ENCODE measurements around the gene ZSCAN10. TPM values are rescaled to one million over a fixed set of nuclear protein-coding genes. Genes with fewer than 3 reads are reported as not detected.

ZSCAN10 gene
- total and polyA plus RNA-seq, 2 donors (not counting 3 experiments of a cell fraction or from before 2014, with no cell fraction given), result not detected

GRCh38 chr16:3147046-3147756 lies 48.1 kb upstream of the ZSCAN10 start:
- ChIA-PET POLR2A (interaction anchor here (2.6 kb wide), 1 partner anchor 12 kb away, joined by 9 read pairs; the partner anchor contains the start of gene ZNF213), CTCF (interaction anchor here (1.3 to 8.7 kb wide), 8 partner anchors 9 to 119 kb away, joined by 3 to 54 read pairs (median 4); partner anchors contain the start of gene ZNF213)
- no peaks in the 10 kb centered on the region for H3K9me1 ChIP-seq (replicated peaks; ENCODE audit: control insufficient read depth, extremely low read depth, insufficient read depth, low read length)
- H3K9ac ChIP-seq (replicated peaks; ENCODE audit: extremely low read depth, insufficient read depth, low read length), result no peak overlapping the region
- H2AFZ ChIP-seq (ENCODE audit: low read depth, low read length), result no peak overlapping the region
- FAIRE-seq (no peak), DNase-seq (ENCODE audit: low read depth, low spot score) (no peak)
- dilution Hi-C loops (cut with MboI; ENCODE audit: extremely low pct_ligation_motif_present, low sequenced_read_pairs), result no loop called here
- peaks cover 10% of the 10 kb centered on the region for H3K4me1 ChIP-seq (ENCODE audit: control insufficient read depth, extremely low read depth, insufficient read depth, low read length)
- intact Hi-C loops (cut with micrococcal nuclease), result no loop called here
- BruUV-seq (replicated peaks), result no TSS peak
- no peaks in the 10 kb centered on the region for H3K27me3 ChIP-seq (ENCODE audit: control insufficient read depth in 2 of 2, insufficient read depth in 2 of 2, low read length in 2 of 2)
- no peak overlapping the region for H3K4me3 ChIP-seq (replicated peaks in 1 of 3; ENCODE audit: insufficient read depth in 1 of 3, low read depth in 1 of 3, low read length in 3 of 3)
- no peak overlapping the region for H3K27ac ChIP-seq (ENCODE audit: insufficient read depth, low read depth, low read length)
- H3K36me3 ChIP-seq (ENCODE audit: control insufficient read depth in 2 of 2, extremely low read depth in 1 of 2, insufficient read depth in 2 of 2, low read length in 2 of 2), result no peaks in the 10 kb centered on the region
- TF ChIP-seq FOS (IDR thresholded peaks at IDR 0.05; ENCODE audit: borderline replicate concordance, insufficient read depth, low read length), result no peak
- no peak for TF ChIP-seq CTCF (IDR thresholded peaks at IDR 0.05; ENCODE audit: extremely low read depth in 1 of 2, insufficient read depth in 1 of 2, low read depth in 1 of 2, low read length in 2 of 2)
- no peak for TF ChIP-seq EZH2 (IDR thresholded peaks at IDR 0.05; ENCODE audit: borderline replicate concordance, low read depth, low read length, severe bottlenecking)
- no peak for TF ChIP-seq JUN (IDR thresholded peaks at IDR 0.05; ENCODE audit: borderline replicate concordance, insufficient read depth, insufficient read length, low read depth)
- TF ChIP-seq MAX (IDR thresholded peaks at IDR 0.05; ENCODE audit: insufficient read depth, insufficient read length), result no peak
- no peak for TF ChIP-seq POLR2AphosphoS5 (IDR thresholded peaks at IDR 0.05; ENCODE audit: insufficient read depth, low read depth, low read length)
- no peak for TF ChIP-seq GATA2 (IDR thresholded peaks at IDR 0.05; ENCODE audit: insufficient read depth, insufficient read length, low read depth, low read length)
- TF ChIP-seq POLR2A (IDR thresholded peaks at IDR 0.05; ENCODE audit: low read depth, low read length), result no peak
- TF ChIP-seq MYC (IDR thresholded peaks at IDR 0.05; ENCODE audit: low read depth, low read length), result no peak
- H3K79me2 ChIP-seq (ENCODE audit: control insufficient read depth, insufficient read depth, low read length), result no peaks in the 10 kb centered on the region
- H3K4me2 ChIP-seq (ENCODE audit: insufficient read depth, low read length), result no peak overlapping the region
- no peaks in the 10 kb centered on the region for H3K9me3 ChIP-seq (replicated peaks; ENCODE audit: control insufficient read depth, insufficient read depth, low read length)
- no peaks in the 10 kb centered on the region for H4K20me1 ChIP-seq (replicated peaks; ENCODE audit: control insufficient read depth, extremely low read depth, insufficient read depth, low read length)
